ENCODE data around the gene SLC23A3.

Gene SLC23A3

DNA sequence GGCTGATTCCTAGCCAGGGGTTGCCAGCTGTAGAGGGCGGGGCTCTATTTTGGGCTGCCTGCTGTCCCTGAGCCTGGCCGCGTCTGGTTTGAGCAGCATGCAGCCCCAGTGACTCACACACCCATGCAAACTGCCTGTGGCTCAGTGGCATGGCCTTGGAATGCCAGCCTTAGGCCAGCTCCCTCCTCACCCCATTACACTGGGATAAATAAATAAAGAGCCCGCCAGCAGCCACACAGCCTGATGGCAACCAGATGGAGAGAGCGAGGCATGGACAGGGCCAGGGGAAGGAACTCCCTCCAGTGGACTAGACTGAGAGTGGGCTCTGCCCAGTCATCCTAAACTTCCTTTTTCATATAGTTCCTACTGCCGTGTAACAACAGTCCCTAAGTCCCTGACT is 27.5 kb downstream of the SLC23A3 start:
- peak; percentile 34 for DNase-seq (ENCODE audit: low read depth)

DNA sequence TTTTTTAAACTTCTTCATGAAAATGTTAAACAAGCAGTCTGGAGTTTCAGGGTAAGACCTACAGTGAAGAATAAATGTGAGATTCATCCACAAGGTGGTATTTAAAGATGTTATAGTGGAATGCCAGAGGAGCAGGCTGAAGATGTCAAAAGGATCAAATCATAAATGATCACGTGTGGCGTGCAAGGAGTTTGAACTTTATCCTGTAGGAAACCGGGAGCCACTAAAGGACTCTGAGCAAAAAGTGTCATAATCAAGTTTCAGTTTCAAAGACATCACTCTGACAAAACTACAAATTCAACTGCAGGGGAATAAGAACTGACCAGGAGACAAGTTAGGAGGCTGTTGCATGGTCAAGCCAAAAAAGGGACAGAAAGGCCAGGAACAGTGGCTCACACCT is 29.1 kb downstream of the SLC23A3 start:
- DNase-seq (ENCODE audit: low read depth), result no peak

DNA sequence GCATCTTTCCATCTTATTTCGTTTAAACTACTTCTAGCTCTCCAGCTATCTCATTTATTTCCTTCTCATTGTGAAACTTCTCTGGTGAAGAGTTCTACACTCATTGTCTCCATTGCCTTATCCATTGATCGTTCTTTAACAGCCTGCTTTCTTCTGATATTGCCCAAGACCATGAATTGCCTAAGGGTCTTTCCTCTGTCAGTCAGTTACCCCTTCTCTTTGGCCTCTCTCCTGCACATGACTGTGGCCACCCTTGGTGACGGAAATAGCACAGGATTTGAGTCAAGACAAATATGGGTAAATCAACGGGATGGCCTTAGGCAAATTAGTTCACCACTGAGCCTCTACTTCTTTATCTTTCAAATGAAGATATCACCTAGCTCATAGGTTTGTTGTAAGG is 35.9 kb downstream of the SLC23A3 start:
- DNase-seq (ENCODE audit: low read depth), result no peak

DNA sequence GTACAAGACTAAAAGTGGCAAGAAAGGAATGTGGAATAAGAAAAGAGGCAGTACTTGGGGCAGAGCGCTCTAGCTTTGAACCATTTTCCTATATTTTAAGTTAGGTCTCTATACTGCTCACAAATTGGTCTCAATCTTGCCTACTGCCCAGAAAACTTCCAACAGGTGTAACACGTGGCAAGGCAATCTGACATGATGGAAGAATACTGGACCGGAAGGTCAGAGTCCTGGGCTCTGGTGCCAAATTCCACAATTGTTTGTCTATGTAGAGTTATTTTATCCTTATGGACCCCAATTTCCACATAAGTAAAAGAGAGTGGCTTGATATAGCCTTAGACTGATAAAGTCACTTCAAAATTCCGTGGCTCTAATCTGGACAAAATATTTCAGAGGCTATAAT is 38.1 kb downstream of the SLC23A3 start:
- no peak for DNase-seq (ENCODE audit: low read depth)

DNA sequence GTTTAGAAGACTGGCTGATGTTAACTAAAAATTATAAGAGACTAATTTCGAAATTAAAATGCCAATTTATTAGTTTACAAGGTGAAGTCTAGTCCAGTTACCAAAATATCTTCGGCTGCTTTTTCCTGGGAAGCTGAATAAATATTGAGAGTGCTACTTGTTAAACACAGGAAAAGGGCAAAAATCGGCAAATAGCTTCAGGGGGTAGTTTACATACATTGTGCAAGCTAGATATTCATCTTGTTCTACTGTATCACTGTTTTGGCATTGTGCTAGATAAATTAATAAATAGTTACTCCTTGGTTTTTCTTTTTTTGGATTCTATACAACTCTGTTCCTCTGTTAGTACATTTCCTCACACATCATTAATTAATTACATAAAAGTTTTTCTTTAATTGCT is 38.5 kb downstream of the SLC23A3 start:
- DNase-seq (ENCODE audit: low read depth), result no peak

DNA sequence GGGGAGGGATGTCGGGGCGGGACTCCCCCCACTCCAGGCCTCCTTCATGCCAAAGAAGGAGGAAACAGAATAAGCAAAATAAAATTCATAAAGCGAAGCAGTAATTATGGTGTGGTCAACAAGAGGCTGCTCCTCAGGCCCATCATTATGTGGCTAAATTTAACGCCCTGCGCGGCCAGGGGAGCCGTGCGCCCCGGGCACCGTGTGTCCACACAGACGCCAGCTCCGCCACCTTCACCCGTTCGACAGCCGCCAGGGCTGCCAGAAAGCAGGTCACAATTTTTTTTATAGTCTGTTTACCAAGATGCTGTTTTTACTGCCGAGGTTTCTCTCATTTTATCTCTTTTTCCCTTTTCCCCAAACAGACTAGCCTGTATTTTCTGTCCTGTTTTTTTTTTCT is 40.2 kb downstream of the SLC23A3 start:
- DNase-seq (ENCODE audit: low read depth), result no peak

DNA sequence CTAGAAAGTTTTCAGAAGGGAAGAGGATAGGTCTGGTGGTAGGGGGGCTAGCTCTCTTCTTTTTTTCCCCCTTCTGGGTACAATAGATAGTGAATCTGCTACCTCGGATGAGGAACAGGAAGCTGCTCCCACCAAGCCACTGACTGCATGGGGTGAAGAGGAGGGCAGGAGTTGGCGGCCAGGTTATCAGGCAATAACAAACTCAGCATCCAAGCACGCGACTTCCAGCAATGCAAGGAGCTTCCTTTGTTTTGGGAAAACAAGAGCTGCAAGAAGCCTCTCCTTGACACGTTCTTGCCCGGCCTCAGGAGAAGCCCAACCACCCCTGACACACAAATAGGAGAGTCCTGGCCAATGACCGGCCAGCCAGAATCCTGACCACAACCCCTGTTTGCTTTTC is 41.4 kb downstream of the SLC23A3 start:
- no peak for DNase-seq (ENCODE audit: low read depth)

DNA sequence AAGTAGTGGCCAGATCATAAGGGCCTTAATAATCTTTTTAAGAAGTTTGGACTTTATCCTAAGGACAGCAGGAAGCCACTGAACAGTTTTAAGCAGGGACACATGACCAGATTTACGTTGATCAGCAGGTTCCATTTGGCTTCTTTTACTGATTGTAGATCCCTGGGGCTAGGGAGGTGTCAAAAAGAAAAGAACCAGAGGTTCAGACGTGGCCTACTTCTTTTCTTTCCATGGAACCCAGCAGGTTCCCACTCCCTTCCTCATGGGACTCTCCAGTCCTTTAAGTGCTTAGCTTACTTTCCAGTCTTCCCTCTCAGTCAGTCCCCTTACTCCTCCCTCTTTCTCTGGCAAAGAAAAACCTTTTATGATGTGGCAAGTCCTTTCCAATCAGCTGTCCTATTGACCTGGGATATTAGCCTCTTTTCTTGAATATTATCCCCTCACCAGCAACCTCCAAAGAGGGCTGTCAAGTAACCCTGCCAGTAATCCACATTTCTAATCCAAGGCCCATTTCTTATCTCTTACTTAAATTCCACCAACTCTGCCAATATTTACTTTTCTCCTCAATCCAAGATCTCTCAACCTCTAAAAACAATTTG is 42.7 kb downstream of the SLC23A3 start:
- DNase-seq (ENCODE audit: low read depth), result no peak

DNA sequence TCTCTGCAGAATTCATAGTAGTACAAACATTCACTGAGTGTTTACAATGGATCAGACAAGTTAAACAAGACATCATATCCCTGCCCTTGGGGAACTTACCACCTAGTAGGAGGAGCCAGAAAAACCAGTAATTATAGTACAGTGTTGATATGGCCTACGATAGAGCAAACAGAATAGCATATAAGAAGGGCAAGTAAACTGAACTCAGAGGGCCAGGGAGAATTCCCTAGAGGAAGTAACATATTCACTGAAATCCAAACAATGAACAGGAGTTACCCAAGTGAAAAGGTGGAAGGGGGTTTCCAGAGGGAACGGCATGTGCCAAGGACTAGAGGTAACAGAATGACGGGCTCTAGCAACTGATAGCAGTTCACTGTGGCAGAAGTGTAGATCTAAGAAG is 43.3 kb downstream of the SLC23A3 start:
- no peak for DNase-seq (ENCODE audit: low read depth)

DNA sequence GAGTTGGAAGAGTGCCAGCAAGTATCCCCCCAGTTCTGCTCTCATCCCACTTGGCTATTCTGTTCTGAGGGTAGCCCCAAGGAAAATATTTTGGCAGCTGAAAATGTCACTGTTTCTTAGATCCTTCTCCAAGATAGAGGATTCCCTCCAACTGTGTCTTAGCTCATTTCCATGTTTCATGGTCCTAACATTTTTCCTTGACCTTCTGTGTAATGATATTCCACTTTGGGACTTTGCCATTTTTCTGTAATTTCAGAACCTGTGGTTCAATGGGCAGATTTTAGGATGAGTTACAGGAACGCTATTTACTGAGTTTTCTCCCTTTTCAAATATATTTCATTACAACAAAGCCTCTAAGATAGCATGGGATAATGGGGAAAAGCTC is 44.0 kb downstream of the SLC23A3 start:
- no peak for DNase-seq (ENCODE audit: low read depth)

DNA sequence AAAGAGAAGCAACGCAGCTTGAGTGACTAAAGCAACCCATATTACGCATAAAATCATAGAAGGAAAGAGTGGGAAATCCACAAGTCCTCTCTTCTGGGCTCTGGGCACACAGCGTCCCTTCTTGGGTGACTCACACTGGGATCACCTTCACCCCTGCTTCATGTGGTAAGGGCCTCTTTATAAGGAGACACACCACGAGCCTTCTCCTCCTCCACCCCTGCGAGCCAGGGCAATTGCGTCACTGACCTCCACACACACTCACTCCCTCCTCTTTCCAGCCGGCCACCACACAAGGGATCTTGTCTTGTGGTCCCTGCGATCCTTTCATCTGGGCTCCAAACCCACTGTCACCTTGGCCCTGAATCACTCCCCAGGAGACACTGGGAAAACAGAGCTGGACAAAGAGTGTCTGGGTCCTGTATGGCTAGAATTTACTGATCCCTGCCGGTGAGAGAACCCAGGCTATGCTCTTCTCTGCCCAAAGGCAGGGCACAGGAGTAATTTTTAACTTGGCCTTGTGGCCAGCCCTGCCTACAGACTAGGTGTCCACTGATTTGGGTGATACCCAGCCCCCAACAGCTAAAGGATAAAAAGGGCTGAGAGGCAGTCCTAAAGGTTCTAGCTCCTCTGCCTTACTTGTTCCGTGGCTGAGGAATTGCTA is 44.5 kb downstream of the SLC23A3 start:
- DNase-seq (ENCODE audit: low read depth), result peak; percentile 93

DNA sequence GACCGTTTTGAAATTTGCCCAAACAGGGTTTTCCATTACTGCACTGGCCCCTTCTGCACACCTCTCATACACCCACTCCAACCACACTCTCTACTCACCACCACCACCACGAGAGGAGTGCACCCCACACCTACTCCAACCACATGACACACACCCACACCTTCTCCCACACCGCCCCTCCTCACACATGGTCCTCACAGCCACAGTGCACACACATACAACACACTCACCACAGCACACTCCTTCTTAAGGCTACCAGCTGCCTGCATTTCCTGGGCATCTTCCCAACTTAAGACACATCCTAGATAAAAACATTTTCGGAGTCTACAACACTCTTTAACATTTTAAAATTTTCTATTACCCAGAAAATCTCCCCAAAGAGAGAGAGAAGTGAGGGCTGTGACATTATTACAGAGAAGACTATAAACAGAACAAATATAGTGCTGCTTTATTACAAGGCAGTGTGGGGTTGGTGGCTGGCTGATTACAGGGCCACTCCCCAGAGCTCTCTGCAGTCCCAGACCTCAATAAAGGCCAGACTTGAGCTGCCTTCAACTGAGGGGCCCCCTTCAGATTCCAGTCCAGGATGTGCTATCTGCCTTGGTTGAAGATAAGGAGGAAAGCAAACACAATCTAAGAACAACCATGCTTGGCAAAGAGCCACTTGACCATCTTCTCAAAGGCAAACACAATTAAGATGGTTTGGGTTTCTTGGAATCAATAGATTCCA is 45.3 kb downstream of the SLC23A3 start:
- DNase-seq (ENCODE audit: low read depth), result peak; percentile 21

DNA sequence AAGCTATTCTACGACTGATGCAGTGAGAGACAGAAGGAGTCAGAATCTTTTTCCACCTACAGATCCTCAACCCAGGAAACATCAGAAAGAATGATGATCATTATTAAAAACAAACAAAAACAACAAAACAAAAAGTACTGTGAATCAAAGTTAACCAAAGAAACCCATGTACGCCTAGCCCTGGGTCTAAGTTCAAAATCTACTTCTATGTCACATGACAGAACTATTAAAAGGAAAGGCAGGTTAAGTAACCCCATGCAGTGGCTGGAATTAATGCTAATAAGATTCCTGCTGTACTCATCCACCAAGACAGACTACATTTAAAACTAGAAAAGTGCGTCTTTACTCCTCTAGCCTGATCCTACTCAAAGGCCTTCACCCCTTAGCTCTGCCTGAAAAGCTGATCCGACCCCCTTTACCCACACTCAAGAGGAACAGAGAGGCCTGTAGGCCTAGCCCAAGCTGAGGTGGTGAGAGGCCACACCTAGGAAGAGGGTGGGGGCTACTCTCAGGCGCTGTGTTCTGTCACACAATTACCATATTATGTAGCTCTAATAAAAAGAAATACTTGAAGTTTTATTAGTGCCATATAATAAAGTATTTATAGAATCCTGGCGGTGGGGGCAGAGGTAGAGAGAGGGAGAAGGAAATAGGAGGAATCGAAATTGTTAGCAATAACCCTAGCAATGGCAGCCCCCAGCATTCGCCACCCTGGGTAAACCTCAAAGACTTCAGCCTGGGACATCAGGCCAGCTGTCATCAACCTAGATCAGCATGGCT is 46.3 kb downstream of the SLC23A3 start:
- no peak for DNase-seq (ENCODE audit: low read depth)

DNA sequence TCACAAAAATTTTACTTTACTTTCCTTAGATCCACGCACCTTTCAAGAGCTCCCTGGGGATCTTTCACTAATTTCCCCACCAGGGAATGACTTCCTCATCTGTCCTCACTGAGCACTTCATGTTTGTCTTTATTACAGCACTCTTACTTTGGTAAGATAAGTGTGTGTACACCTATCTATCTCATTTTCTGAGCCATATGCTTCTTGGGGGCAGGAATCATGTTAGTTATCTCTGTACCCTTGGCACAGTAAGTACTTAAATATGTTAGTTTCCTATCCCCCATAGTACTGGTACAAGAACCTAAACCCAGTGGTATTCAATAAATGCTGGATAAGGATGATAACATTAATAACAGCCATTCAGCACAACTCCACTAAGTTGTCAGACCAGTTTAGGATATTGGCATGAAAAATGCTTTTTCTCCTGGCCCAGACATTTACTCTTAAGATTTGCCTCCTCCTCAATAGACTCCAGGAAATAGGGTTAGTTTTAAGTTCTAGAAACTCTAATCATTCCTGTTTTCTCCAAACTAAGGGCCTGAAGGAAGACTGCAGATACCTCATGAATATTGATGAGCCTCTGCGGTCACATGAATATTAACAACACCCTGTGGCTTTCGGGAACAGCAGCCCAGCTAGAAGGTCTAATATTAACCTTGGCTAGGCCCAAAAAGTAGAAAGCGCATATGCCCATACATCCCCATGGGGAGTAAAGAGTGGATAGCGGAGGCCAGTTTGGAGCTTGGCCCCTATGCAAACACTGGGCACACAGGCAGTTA is 47.4 kb downstream of the SLC23A3 start:
- DNase-seq (ENCODE audit: low read depth), result no peak

DNA sequence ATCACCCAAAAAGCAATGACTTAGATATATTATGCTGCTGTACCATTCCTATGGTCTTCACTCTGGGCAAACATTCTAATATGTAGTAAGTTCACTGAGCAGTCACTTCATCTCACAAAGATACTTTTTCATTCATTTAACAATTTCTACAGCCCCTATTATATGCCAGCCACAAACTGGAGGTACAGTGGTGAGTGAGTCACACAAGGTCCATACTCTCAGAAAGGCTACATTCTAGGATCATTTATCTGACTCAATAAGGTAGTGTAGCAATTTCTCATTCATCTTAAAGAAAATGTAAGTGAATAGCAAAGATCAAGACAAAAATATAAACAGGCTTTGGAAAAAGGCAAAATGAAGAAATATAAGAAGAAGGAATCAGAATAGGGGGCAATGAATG is 49.7 kb downstream of the SLC23A3 start:
- no peak for DNase-seq (ENCODE audit: low read depth)

DNA sequence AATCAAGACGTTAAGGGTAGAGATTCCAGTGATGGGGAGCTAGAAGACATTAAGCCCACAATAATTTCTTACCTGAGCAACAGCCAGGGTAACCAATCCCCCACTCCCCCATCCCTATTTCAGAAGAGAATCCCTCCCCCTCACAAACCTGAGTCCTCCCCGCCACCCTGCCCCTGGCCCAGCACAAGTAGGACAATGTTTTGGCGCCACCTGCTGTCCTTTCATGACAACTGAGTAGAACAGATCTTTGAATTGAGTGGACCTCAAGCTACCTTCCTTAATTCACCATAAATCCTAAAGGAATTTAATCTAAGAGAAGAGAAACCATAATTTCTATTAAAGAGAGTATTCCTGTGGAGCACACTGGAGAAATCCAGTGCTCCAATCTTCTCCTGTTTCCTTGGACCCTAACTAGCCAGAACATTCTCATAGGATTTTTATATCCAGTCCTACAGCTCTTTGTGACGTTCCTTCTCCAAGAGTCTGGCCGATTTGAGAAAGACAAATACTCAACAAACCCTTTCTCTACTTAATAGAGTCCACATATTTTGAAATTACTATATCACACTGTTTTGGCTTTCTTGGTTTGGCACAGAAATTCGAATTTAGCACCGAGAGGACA is 50.3 kb downstream of the SLC23A3 start:
- DNase-seq (ENCODE audit: low read depth), result peak; percentile 57

DNA sequence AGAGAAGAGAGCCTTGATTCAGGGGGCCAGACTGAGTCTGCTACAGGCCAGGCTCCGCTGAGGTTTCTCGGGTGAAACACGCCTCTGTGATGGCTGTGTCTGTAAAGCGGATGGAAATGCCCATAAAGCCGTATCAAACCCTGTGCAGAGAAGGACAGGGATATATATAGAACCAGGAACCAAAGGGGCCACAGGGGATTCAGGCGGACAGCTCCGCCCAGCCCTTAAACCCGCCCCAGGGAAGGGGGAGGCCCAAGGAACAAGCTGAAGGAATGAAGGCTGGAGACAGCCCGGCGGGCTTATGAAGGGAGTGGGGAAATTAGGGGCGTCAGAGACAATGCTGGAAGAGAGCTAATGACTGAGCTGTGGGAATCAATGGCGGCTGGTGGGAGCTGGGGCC is 51.3 kb downstream of the SLC23A3 start:
- DNase-seq (ENCODE audit: low read depth), result no peak

DNA sequence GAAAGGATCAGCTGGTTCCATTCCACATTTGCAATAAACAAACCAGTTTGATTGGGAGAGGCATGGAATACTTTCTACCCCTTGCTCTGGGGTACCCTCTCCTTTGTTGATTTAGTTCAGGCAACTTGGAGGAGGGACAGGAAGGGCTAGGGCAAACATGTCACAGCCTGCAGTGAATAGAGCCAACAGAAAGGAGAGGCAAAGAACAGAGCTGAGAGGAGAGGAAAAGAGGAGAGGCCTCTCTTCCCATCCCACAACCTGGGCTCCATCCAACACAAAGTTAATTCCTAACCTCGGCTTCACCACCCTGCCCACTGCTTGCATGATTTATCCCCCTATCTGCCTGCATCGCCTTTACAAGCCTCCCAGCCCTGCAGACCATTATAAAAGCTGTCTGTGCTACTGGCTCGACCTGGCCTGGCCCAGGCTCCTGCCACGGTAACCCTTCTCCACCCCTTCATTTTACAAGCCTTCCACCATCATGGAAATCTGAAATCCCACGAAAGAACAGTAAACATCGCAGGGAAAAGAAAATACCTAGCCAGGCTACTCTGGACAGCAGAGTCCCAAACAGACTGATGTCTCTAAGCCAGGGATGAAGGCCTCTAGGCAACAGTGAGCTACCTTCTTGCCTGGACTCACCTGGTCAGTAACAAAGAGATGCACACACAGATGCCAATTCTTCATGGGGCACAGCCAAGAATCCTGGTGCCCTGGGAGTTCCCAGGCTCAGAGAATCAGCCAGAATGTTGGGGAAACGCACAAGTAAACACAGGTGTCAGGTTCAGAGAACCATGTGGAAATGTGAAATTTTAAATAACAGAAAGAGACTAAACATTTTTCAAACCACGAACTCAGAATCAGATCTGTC is 52.8 kb downstream of the SLC23A3 start:
- DNase-seq (ENCODE audit: low read depth), result no peak

DNA sequence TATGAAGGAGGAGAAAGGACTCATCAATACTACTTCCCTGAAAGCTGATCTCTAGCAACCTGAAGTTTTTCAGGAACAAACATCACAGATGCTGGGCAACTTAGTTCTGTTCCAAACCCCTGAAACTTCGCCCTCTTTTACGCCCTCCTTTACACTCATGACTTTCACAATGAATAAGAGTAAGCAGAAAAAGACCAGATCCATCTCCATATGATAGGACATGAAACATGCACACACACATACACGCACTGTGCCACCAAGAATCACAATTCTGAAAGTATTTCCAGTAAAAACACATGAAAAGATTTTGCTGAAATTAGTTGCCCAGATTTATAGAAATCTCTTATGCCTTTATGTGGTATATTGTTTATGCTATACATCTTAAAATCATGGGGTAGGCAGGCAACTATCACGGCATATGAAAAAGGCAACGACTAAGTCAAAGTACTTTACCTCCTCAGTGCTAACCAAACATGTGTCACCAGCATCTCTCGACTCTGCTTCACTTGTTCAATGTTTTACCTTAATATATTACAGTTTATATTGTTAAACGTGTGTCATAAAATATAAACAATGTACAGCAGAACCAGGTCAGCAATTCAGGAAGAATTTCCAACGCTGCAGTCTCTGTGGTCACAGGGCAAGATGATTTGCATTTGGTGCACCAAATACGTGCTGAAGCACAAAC is 57.0 kb downstream of the SLC23A3 start:
- DNase-seq (ENCODE audit: low read depth), result no peak

DNA sequence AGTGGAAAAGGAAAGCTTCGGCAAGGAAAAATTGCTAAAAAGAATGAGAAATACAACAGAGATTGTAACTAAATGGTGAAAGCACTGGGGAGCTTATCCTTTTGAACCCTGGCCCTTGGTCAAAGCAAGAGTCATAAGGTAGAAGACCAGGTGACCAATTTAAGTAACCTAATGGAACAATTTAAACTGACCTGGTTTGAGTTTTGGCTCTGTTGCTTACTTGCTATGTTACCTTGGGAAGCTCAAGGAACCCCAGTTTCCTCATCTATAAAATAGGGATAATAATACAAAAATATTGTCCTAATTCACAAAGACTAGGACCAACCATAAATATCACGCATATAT is 57.8 kb downstream of the SLC23A3 start:
- DNase-seq (ENCODE audit: low read depth), result no peak

Measured in iris pigment epithelial cell (primary cell).